Measurements from ENCODE around the gene ACBD4. TPM values are rescaled to one million over a fixed set of nuclear protein-coding genes. Genes with fewer than 3 reads are reported as not detected.

The ACBD4 gene
- total RNA-seq, 2 experiments from 2014 or later = 14.8 to 24.0 TPM

- no peak overlapping the region for H3K27ac ChIP-seq (ENCODE audit: low read depth, low read length, poor library complexity, severe bottlenecking)
- H3K36me3 ChIP-seq (ENCODE audit: insufficient read depth, low read length) = no peaks in the 10 kb centered on the region
- H4K20me1 ChIP-seq (ENCODE audit: insufficient read depth, low read length) = peaks cover 15% of the 10 kb centered on the region; the same call in 1 of the 2 replicates
- peak overlapping the region; percentile 96 for H3K4me2 ChIP-seq (ENCODE audit: low read length)
- peak overlapping the region; percentile 73 for H3K4me3 ChIP-seq (ENCODE audit: low read depth, low read length, poor library complexity, severe bottlenecking)
- peaks cover 36% of the 10 kb centered on the region for H3K4me1 ChIP-seq (ENCODE audit: insufficient read depth, low read length, poor library complexity, severe bottlenecking)
- ChIA-PET POLR2A (interaction anchor here (0.6 to 4.2 kb wide), 13 partner anchors 8 to 174 kb away, joined by 3 to 19 read pairs (median 5); partner anchors contain the start of genes ACBD4 and HEXIM2), CTCF (ENCODE audit: unreplicated experiment) (interaction anchor here (0.6 to 2.1 kb wide), 9 partner anchors 11 to 708 kb away, joined by 3 to 7 read pairs (median 4); partner anchors contain the start of gene ACBD4)
- no peak for TF ChIP-seq EZH2phosphoT487 (IDR thresholded peaks at IDR 0.05; ENCODE audit: borderline replicate concordance, low read depth, low read length)
- TF ChIP-seq CTCF (conservative IDR thresholded peaks at IDR 0.05; ENCODE audit: low read length) = no peak
- BruUV-seq (replicated peaks) = no TSS peak
- intact Hi-C loops (cut with micrococcal nuclease; ENCODE audit: unreplicated experiment) = loop anchor here (1.0 kb wide), 1 partner anchor 48 kb away; no protein-coding TSS in a partner anchor
- peak; percentile 43 for DNase-seq (ENCODE audit: low spot score)
- no peaks in the 10 kb centered on the region for H3K9me2 ChIP-seq (ENCODE audit: insufficient read depth, low read length)
- peaks cover 16% of the 10 kb centered on the region; the same call in 1 of the 2 replicates for H3K79me2 ChIP-seq (ENCODE audit: insufficient read depth, low read depth, low read length)
- H2AFZ ChIP-seq (ENCODE audit: low read length) = no peak overlapping the region
- H3K9me3 ChIP-seq (ENCODE audit: low read length) = no peaks in the 10 kb centered on the region
Observed at GRCh38 chr17:45149669-45150664, 14.5 kb downstream of the ACBD4 start.

- Histone ChIP-seq H3K4me2 (ENCODE audit: low read length) (peak overlapping the region; percentile 96), H3K9me2 (ENCODE audit: insufficient read depth, low read length) (no peaks in the 10 kb centered on the region), H3K27ac (ENCODE audit: low read depth, low read length, poor library complexity, severe bottlenecking) (peak overlapping the region; percentile 9), H3K9me3 (ENCODE audit: low read length) (no peaks in the 10 kb centered on the region), H4K20me1 (ENCODE audit: insufficient read depth, low read length) (peaks cover 15% of the 10 kb centered on the region; the same call in 1 of the 2 replicates), H3K4me1 (ENCODE audit: insufficient read depth, low read length, poor library complexity, severe bottlenecking) (peaks cover 36% of the 10 kb centered on the region), H3K36me3 (ENCODE audit: insufficient read depth, low read length) (no peaks in the 10 kb centered on the region), H3K79me2 (ENCODE audit: insufficient read depth, low read depth, low read length) (peaks cover 16% of the 10 kb centered on the region; the same call in 1 of the 2 replicates), H2AFZ (ENCODE audit: low read length) (no peak overlapping the region), H3K4me3 (ENCODE audit: low read depth, low read length, poor library complexity, severe bottlenecking) (peak overlapping the region; percentile 73)
- CTCF ChIA-PET (ENCODE audit: unreplicated experiment) = interaction anchor here (0.6 to 2.1 kb wide), 6 partner anchors 10 to 495 kb away, joined by 3 to 5 read pairs (median 4); partner anchors contain the start of genes ACBD4 and HEXIM2
- TF ChIP-seq CTCF (conservative IDR thresholded peaks at IDR 0.05; ENCODE audit: low read length) (no peak), EZH2phosphoT487 (IDR thresholded peaks at IDR 0.05; ENCODE audit: borderline replicate concordance, low read depth, low read length) (no peak)
- no TSS peak for BruUV-seq (replicated peaks)
- POLR2A ChIA-PET = interaction anchor here (0.7 to 4.2 kb wide), 6 partner anchors 7 to 75 kb away, joined by 3 to 19 read pairs (median 6); partner anchors contain the start of genes ACBD4 and HEXIM2
- intact Hi-C loops (cut with micrococcal nuclease; ENCODE audit: unreplicated experiment) = no loop called here
- DNase-seq (ENCODE audit: low spot score) = no peak
Observed at GRCh38 chr17:45150911-45151809, 15.7 kb downstream of the ACBD4 start.

Data from OCI-LY7 (cell line).